OCI-LY3 (cell line): Measurements from ENCODE around the gene UST.

Experiments
- H2AFZ ChIP-seq: fragments of 200-600, 300-600 bp; shearing (Covaris generic); 2 replicates; pipeline ENCODE4 v1.6.0; 2014; ENCODE audit warnings: antibody characterized with exemption, low read depth, low read length
- H3K27ac ChIP-seq: fragments of 200-600, 300-600 bp; sonication (generic); 2 replicates; pipeline ENCODE4 v1.5.1; 2014; ENCODE audit warnings: mild to moderate bottlenecking, low read length, moderate library complexity, mixed read lengths
- H3K27me3 ChIP-seq: fragments of 200-600, 300-600 bp; sonication (generic); 2 replicates; pipeline ENCODE4 v1.6.1; 2014; ENCODE audit warnings: low read depth, low read length, mixed read lengths
- H3K36me3 ChIP-seq: fragments of 200-600, 300-600 bp; sonication (generic); replicated peaks from 2 replicates; pipeline ENCODE3; 2014; ENCODE audit warnings: low read depth, low read length, mixed read lengths
- H3K4me1 ChIP-seq: fragments of 300-600, 200-600 bp; sonication (generic); 2 replicates; pipeline ENCODE4 v1.6.1; 2014; ENCODE audit warnings: low read length, mixed read lengths
- H3K4me2 ChIP-seq: fragments of 200-600, 300-600 bp; sonication (generic); 2 replicates; pipeline ENCODE4 v1.6.1; 2014; ENCODE audit warnings: low read length, mixed read lengths
- H3K4me3 ChIP-seq: fragments of 300-600, 200-600 bp; sonication (generic); 2 replicates; pipeline ENCODE4 v1.5.1; 2014; ENCODE audit warnings: antibody characterized with exemption, mild to moderate bottlenecking, low read length, moderate library complexity
- H3K79me2 ChIP-seq: fragments of 300-600, 200-600 bp; shearing (Covaris generic); 2 replicates; pipeline ENCODE4 v1.6.1; 2014; ENCODE audit warnings: mild to moderate bottlenecking, low read length, mixed read lengths
- H3K9ac ChIP-seq: fragments of 300-600, 200-600 bp; shearing (Covaris generic); 2 replicates; pipeline ENCODE4 v1.6.0; 2014; ENCODE audit warnings: mild to moderate bottlenecking, low read length, moderate library complexity
- H3K9me3 ChIP-seq: fragments of 200-600, 300-600 bp; shearing (Covaris generic); 2 replicates; pipeline ENCODE4 v1.6.1; 2014; ENCODE audit warnings: low read length, mixed read lengths; ENCODE audit not compliant: insufficient read depth
- H4K20me1 ChIP-seq: fragments of 200-600, 300-600 bp; sonication (generic); 2 replicates; pipeline ENCODE4 v1.6.1; 2016; ENCODE audit warnings: low read length, mixed read lengths; ENCODE audit not compliant: insufficient read depth
- CTCF ChIP-seq: fragments of 200-600, 300-600 bp; sonication (generic); IDR thresholded peaks from 2 replicates; pipeline ENCODE4 v1.5.1; 2014; ENCODE audit warnings: antibody characterized with exemption, low read length, low read depth
- EZH2phosphoT487 ChIP-seq: fragments of 200-600 bp; shearing (Covaris generic); IDR thresholded peaks from 2 replicates; pipeline ENCODE4 v1.6.1; 2018; ENCODE audit warnings: antibody characterized with exemption, mixed run types, low read depth

The UST gene

GRCh38 chr6:148947621-148948444 lies 201.0 kb downstream of the UST start:
- peaks cover 8% of the 10 kb centered on the region for H3K4me1 ChIP-seq
- no peaks in the 10 kb centered on the region for H3K27me3 ChIP-seq
- no peak overlapping the region for H3K27ac ChIP-seq
- no peaks in the 10 kb centered on the region for H3K36me3 ChIP-seq
- no peaks in the 10 kb centered on the region for H3K9me3 ChIP-seq
- no peaks in the 10 kb centered on the region for H4K20me1 ChIP-seq
- H3K4me3 ChIP-seq, result no peak overlapping the region
- no peak overlapping the region for H3K9ac ChIP-seq
- no peaks in the 10 kb centered on the region for H3K79me2 ChIP-seq
- H3K4me2 ChIP-seq, result peak overlapping the region; percentile 41
- no peak for TF ChIP-seq EZH2phosphoT487
- TF ChIP-seq CTCF, result peak; percentile 79
- no peak overlapping the region for H2AFZ ChIP-seq

GRCh38 chr6:148951662-148952061 lies 204.8 kb downstream of the UST start:
- Histone ChIP-seq H3K27me3 (no peaks in the 10 kb centered on the region), H3K27ac (no peak overlapping the region), H3K9me3 (no peaks in the 10 kb centered on the region), H3K4me3 (no peak overlapping the region), H3K36me3 (peaks cover 7% of the 10 kb centered on the region), H2AFZ (no peak overlapping the region), H3K4me2 (no peak overlapping the region), H3K79me2 (no peaks in the 10 kb centered on the region), H3K9ac (no peak overlapping the region), H4K20me1 (no peaks in the 10 kb centered on the region), H3K4me1 (peaks cover 8% of the 10 kb centered on the region)
- TF ChIP-seq EZH2phosphoT487 (no peak), CTCF (no peak)

- Histone ChIP-seq H3K36me3 (peaks cover 10% of the 10 kb centered on the region), H3K9me3 (no peaks in the 10 kb centered on the region), H3K4me2 (no peak overlapping the region), H3K9ac (no peak overlapping the region), H3K27me3 (no peaks in the 10 kb centered on the region), H4K20me1 (no peaks in the 10 kb centered on the region), H3K4me1 (peaks cover 8% of the 10 kb centered on the region), H2AFZ (no peak overlapping the region), H3K79me2 (no peaks in the 10 kb centered on the region), H3K27ac (no peak overlapping the region), H3K4me3 (no peak overlapping the region)
- TF ChIP-seq EZH2phosphoT487, result no peak
- TF ChIP-seq CTCF, result no peak
These were observed 205.6 kb downstream of the UST start for GRCh38 chr6:148952147-148953035.

GRCh38 chr6:148954461-148954860 lies 207.6 kb downstream of the UST start:
- no peaks in the 10 kb centered on the region for H3K9me3 ChIP-seq

More at GRCh38 chr6:148954461-148954860, 207.6 kb downstream of the UST start:
- Histone ChIP-seq H3K36me3 (peaks cover 10% of the 10 kb centered on the region), H3K27me3 (no peaks in the 10 kb centered on the region), H3K4me1 (peaks cover 14% of the 10 kb centered on the region), H3K4me3 (no peak overlapping the region), H3K9ac (no peak overlapping the region), H3K27ac (no peak overlapping the region), H4K20me1 (no peaks in the 10 kb centered on the region), H3K79me2 (no peaks in the 10 kb centered on the region), H3K4me2 (no peak overlapping the region), H2AFZ (no peak overlapping the region)
- TF ChIP-seq CTCF (no peak), EZH2phosphoT487 (no peak)
